Uterus (tissue), 4 donors: Measurements from ENCODE around the gene CAMK1D. TPM values are rescaled to one million over a fixed set of nuclear protein-coding genes. Genes with fewer than 3 reads are reported as not detected.

Experiments used
- DNase-seq, 2 donors: peaks; one replicate each; pipeline ENCODE4 v3.0.0-alpha.2; 2019 to 2020
- H3K27ac ChIP-seq, 2 donors: fragments of 200-600 bp; sonication (generic); 1 replicate in 1 of 2; 2 replicates in 1 of 2; pipeline ENCODE4 v1.5.1; 2016 to 2018
- H3K27me3 ChIP-seq, 2 donors: fragments of 200-600 bp; sonication (generic); one replicate each; pipeline ENCODE4 v1.5.1; 2018 to 2019; ENCODE audit warnings: control low read depth in 1 of 2
- H3K36me3 ChIP-seq, 2 donors: fragments of 200-600 bp; sonication (generic); one replicate each; pipeline ENCODE4 v1.5.1; 2019; ENCODE audit warnings: control low read depth in 1 of 2
- H3K4me1 ChIP-seq, 2 donors: fragments of 200-600 bp; sonication (generic); one replicate each; pipeline ENCODE4 v1.5.1; 2018 to 2019; ENCODE audit warnings: control low read depth in 1 of 2
- H3K4me3 ChIP-seq, 2 donors: fragments of 200-600 bp; sonication (generic); 1 replicate in 1 of 2; 2 replicates in 1 of 2; pipeline ENCODE4 v1.5.1; 2018 to 2019; ENCODE audit warnings: mild to moderate bottlenecking in 1 of 2
- H3K9me3 ChIP-seq, 2 donors: fragments of 200-600 bp; sonication (generic); one replicate each; pipeline ENCODE4 v1.5.1; 2019; ENCODE audit warnings: control low read depth in 1 of 2
- CTCF ChIP-seq, 4 experiments: fragments of 200-600 bp in 2 of 4; fragments of 450-650 bp in 2 of 4; sonication (generic) in 2 of 4; IDR thresholded peaks; one replicate each; pipeline ENCODE4 v1.5.1; 2016 to 2019; ENCODE audit warnings: antibody characterized with exemption in 4 of 4, mild to moderate bottlenecking in 2 of 4, moderate library complexity in 1 of 4
- POLR2A ChIP-seq, 2 donors: fragments of 450-650 bp; IDR thresholded peaks; one replicate each; pipeline ENCODE4 v1.6.1; 2016; ENCODE audit warnings: antibody characterized with exemption in 2 of 2, mild to moderate bottlenecking in 1 of 2, moderate library complexity in 1 of 2
- intact Hi-C: fragments of 100-400 bp; cut with DNase I; formaldehyde crosslinking; loops from one replicate; pipeline ENCODE4 v1.15.1; 2023; ENCODE audit warnings: low total_unique reads
- total RNA-seq, 4 donors: library from RNA; depleted of rRNA in 3 of 4; stranded (reverse); fragments of >200 nt in 3 of 4; gene quantifications; one replicate each; pipeline versions ENCODE4 v1.1.0 to v1.2.4, GENCODE V29; 2014 to 2023
- donor health status: DM: yes; HTN: yes; CAD: no.

CAMK1D gene
- total RNA-seq, 4 donors from 2014 or later, result 3.5 to 48.4 (median 10.8) TPM

- H3K27ac ChIP-seq, result no peak overlapping the region
Measured at GRCh38 chr10:12602521-12602920, 253.2 kb downstream of the CAMK1D start.

GRCh38 chr10:12603766-12604470, 254.6 kb downstream of the CAMK1D start:
- Histone ChIP-seq H3K36me3 (no peaks in the 10 kb centered on the region), H3K27me3 (no peaks in the 10 kb centered on the region), H3K9me3 (no peaks in the 10 kb centered on the region), H3K27ac (no peak overlapping the region), H3K4me1 (peaks cover 0 to 4% of the 10 kb centered on the region in 2 donors), H3K4me3 (no peak overlapping the region)
- DNase-seq, result no peak
- intact Hi-C loops, result no loop called here
- TF ChIP-seq POLR2A (IDR thresholded peaks at IDR 0.05), result no peak
- no peak for TF ChIP-seq CTCF (IDR thresholded peaks at IDR 0.05)

More at GRCh38 chr10:12602521-12602920, 253.2 kb downstream of the CAMK1D start:
- Histone ChIP-seq H3K36me3 (no peaks in the 10 kb centered on the region), H3K4me3 (no peak overlapping the region), H3K4me1 (peaks cover 0 to 4% of the 10 kb centered on the region in 2 donors), H3K27me3 (no peaks in the 10 kb centered on the region), H3K9me3 (no peaks in the 10 kb centered on the region)
- TF ChIP-seq CTCF (IDR thresholded peaks at IDR 0.05), result no peak
- no peak for TF ChIP-seq POLR2A (IDR thresholded peaks at IDR 0.05)
- DNase-seq, result no peak
- intact Hi-C loops, result no loop called here

GRCh38 chr10:12605580-12606405, 256.4 kb downstream of the CAMK1D start:
- intact Hi-C loops, result no loop called here
- TF ChIP-seq POLR2A (IDR thresholded peaks at IDR 0.05) (no peak), CTCF (IDR thresholded peaks at IDR 0.05) (no peak)
- peaks cover 0 to 4% of the 10 kb centered on the region in 2 donors for H3K4me1 ChIP-seq
- peak overlapping the region in 1 of 2 donors; percentile 12 for H3K4me3 ChIP-seq
- DNase-seq, result peak; percentile 31 to 32
- H3K27ac ChIP-seq, result no peak overlapping the region
- no peaks in the 10 kb centered on the region for H3K9me3 ChIP-seq
- H3K36me3 ChIP-seq, result no peaks in the 10 kb centered on the region
- H3K27me3 ChIP-seq, result no peaks in the 10 kb centered on the region

GRCh38 chr10:12606461-12606860, 257.1 kb downstream of the CAMK1D start:
- H3K36me3 ChIP-seq, result no peaks in the 10 kb centered on the region
- no peak for DNase-seq
- peaks cover 0 to 4% of the 10 kb centered on the region in 2 donors for H3K4me1 ChIP-seq
- no peaks in the 10 kb centered on the region for H3K27me3 ChIP-seq
- H3K9me3 ChIP-seq, result no peaks in the 10 kb centered on the region
- intact Hi-C loops, result no loop called here
- H3K4me3 ChIP-seq, result peak overlapping the region in 1 of 2 donors; percentile 12
- H3K27ac ChIP-seq, result no peak overlapping the region
- TF ChIP-seq CTCF (IDR thresholded peaks at IDR 0.05) (no peak), POLR2A (IDR thresholded peaks at IDR 0.05) (no peak)

GRCh38 chr10:12608761-12609160, 259.4 kb downstream of the CAMK1D start:
- no peak for DNase-seq
- Histone ChIP-seq H3K27ac (no peak overlapping the region), H3K4me1 (peaks cover 0 to 4% of the 10 kb centered on the region in 2 donors), H3K36me3 (no peaks in the 10 kb centered on the region), H3K9me3 (no peaks in the 10 kb centered on the region), H3K4me3 (no peak overlapping the region), H3K27me3 (no peaks in the 10 kb centered on the region)
- no peak for TF ChIP-seq CTCF (IDR thresholded peaks at IDR 0.05)
- no peak for TF ChIP-seq POLR2A (IDR thresholded peaks at IDR 0.05)
- intact Hi-C loops, result no loop called here
